ENCODE measurements around the gene LHFPL6. TPM values are rescaled to one million over a fixed set of nuclear protein-coding genes. Genes with fewer than 3 reads are reported as not detected.
A peak's percentile ranks its signal among the peaks of the same experiment; 100 is the strongest.

Gene LHFPL6
- total and polyA plus RNA-seq, 8 donors, result 1.8 to 13.4 (median 7.1) TPM

- Histone ChIP-seq H3K36me3 (no peaks in the 10 kb centered on the region), H3K27me3 (no peaks in the 10 kb centered on the region), H3K4me3 (no peak overlapping the region), H3K4me1 (no peaks in the 10 kb centered on the region), H3K27ac (no peak overlapping the region), H3K9me3 (no peaks in the 10 kb centered on the region)
- no peak for FAIRE-seq
- DNase-seq, result no peak
- ATAC-seq, result no peak
- 62 to 73% methylated on average over 6 of the region's 6 CpGs for WGBS, 2 donors
- intact Hi-C loops (cut with DNase I), result no loop called here
- no peak for TF ChIP-seq CTCF (IDR thresholded peaks at IDR 0.05)
Observed at GRCh38 chr13:39313721-39314120, 289.3 kb downstream of the LHFPL6 start.

GRCh38 chr13:39312596-39312995 is 290.4 kb downstream of the LHFPL6 start:
- H3K4me1 ChIP-seq, result no peaks in the 10 kb centered on the region
- no peaks in the 10 kb centered on the region for H3K36me3 ChIP-seq
- no peak for DNase-seq
- TF ChIP-seq CTCF (IDR thresholded peaks at IDR 0.05), result no peak
- ATAC-seq, result no peak
- no peak overlapping the region for H3K27ac ChIP-seq
- no peak overlapping the region for H3K4me3 ChIP-seq
- 60 to 72% methylated on average over 2 of the region's 2 CpGs for WGBS, 2 donors
- no peaks in the 10 kb centered on the region for H3K27me3 ChIP-seq
- H3K9me3 ChIP-seq, result no peaks in the 10 kb centered on the region
- intact Hi-C loops (cut with DNase I), result no loop called here
- FAIRE-seq, result no peak

- intact Hi-C loops (cut with DNase I), result no loop called here
- WGBS, 2 donors, result 30% methylated on average over 4 of the region's 4 CpGs
- no peak overlapping the region for H3K27ac ChIP-seq
- TF ChIP-seq CTCF (IDR thresholded peaks at IDR 0.05), result no peak
- FAIRE-seq (no peak), ATAC-seq (peak in 2 of 4 donors; percentile 18 to 29), DNase-seq (no peak)
- H3K4me3 ChIP-seq, result no peak overlapping the region
- no peaks in the 10 kb centered on the region for H3K27me3 ChIP-seq
- no peaks in the 10 kb centered on the region for H3K9me3 ChIP-seq
- H3K36me3 ChIP-seq, result no peaks in the 10 kb centered on the region
- no peaks in the 10 kb centered on the region for H3K4me1 ChIP-seq
Observed at GRCh38 chr13:39311619-39312018, 291.4 kb downstream of the LHFPL6 start.

GRCh38 chr13:39310961-39311360 is 292.0 kb downstream of the LHFPL6 start:
- no peak for ATAC-seq
- Histone ChIP-seq H3K27me3 (no peaks in the 10 kb centered on the region), H3K36me3 (no peaks in the 10 kb centered on the region), H3K9me3 (no peaks in the 10 kb centered on the region), H3K4me1 (no peaks in the 10 kb centered on the region), H3K27ac (no peak overlapping the region), H3K4me3 (no peak overlapping the region)
- WGBS, 2 donors, result 71 to 86% methylated on average over 4 of the region's 4 CpGs
- intact Hi-C loops (cut with DNase I), result no loop called here
- no peak for TF ChIP-seq CTCF (IDR thresholded peaks at IDR 0.05)
- no peak for DNase-seq
- no peak for FAIRE-seq

- WGBS, 2 donors, result 51 to 59% methylated on average over 16 of the region's 16 CpGs
Observed at GRCh38 chr13:39306639-39307589, 296.1 kb downstream of the LHFPL6 start.

More at GRCh38 chr13:39306639-39307589, 296.1 kb downstream of the LHFPL6 start:
- intact Hi-C loops (cut with DNase I), result no loop called here
- Histone ChIP-seq H3K4me1 (no peaks in the 10 kb centered on the region), H3K4me3 (no peak overlapping the region), H3K27me3 (no peaks in the 10 kb centered on the region), H3K36me3 (no peaks in the 10 kb centered on the region), H3K27ac (no peak overlapping the region), H3K9me3 (no peaks in the 10 kb centered on the region)
- FAIRE-seq, result no peak
- DNase-seq, result no peak
- ATAC-seq, result no peak
- no peak for TF ChIP-seq CTCF (IDR thresholded peaks at IDR 0.05)
